ENCODE measurements around the gene SPON2.

Gene SPON2

GRCh38 chr4:1152290-1152689 is 20.1 kb downstream of the SPON2 start:
- FAIRE-seq, result no peak
- TF ChIP-seq, protein P1, sequence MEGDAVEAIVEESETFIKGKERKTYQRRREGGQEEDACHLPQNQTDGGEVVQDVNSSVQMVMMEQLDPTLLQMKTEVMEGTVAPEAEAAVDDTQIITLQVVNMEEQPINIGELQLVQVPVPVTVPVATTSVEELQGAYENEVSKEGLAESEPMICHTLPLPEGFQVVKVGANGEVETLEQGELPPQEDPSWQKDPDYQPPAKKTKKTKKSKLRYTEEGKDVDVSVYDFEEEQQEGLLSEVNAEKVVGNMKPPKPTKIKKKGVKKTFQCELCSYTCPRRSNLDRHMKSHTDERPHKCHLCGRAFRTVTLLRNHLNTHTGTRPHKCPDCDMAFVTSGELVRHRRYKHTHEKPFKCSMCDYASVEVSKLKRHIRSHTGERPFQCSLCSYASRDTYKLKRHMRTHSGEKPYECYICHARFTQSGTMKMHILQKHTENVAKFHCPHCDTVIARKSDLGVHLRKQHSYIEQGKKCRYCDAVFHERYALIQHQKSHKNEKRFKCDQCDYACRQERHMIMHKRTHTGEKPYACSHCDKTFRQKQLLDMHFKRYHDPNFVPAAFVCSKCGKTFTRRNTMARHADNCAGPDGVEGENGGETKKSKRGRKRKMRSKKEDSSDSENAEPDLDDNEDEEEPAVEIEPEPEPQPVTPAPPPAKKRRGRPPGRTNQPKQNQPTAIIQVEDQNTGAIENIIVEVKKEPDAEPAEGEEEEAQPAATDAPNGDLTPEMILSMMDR (IDR thresholded peaks at IDR 0.05; ENCODE audit: insufficient read depth, missing control alignments), result no peak
- no peak for DNase-seq (ENCODE audit: insufficient read length, low spot score)

DNA sequence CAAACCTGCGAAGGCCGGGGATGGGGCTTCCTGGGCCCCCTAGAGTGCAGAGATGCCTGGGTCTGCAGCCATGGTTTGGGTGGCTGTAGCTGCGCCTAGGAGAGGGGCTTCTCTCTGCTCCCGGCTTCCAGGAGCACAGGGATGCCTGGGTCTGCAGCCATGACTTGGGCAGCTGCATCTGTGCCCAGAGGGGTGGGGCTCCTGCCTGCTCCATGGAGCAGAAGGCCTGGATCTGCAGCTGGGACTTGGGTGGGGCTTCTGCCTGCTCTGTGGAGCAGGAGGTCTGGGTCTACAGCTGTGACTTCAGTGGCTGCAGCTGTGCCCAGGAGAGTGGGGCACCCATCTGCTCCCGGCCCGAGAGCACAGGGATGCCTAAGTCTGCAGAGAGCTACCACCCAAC is 20.8 kb downstream of the SPON2 start:
- no peak for DNase-seq (ENCODE audit: insufficient read length, low spot score)
- TF ChIP-seq, protein P1 (IDR thresholded peaks at IDR 0.05; ENCODE audit: insufficient read depth, missing control alignments), result no peak
- no peak for FAIRE-seq

DNA sequence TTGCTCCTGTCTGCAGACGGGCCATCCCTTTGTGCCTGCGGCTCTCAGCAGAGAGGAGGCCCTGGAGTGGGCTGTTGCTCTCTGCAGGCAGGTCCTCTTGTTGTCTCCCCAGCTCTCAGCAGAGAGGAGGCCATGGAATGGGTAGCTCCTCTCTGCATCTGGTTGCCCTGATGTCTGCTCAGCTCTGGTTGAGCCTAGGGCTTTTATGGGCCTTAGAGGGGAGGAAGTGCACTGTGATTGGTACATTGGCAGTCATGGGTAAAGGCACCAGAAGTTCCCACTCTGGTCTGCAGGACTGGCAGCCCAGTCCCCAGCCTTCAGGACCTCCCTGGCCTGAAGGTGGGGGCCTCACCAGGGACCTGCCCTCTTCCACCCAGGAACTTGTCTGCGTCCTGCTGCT is 21.5 kb downstream of the SPON2 start:
- no peak for DNase-seq (ENCODE audit: insufficient read length, low spot score)
- no peak for FAIRE-seq
- TF ChIP-seq, protein P1 (IDR thresholded peaks at IDR 0.05; ENCODE audit: insufficient read depth, missing control alignments), result no peak

DNA sequence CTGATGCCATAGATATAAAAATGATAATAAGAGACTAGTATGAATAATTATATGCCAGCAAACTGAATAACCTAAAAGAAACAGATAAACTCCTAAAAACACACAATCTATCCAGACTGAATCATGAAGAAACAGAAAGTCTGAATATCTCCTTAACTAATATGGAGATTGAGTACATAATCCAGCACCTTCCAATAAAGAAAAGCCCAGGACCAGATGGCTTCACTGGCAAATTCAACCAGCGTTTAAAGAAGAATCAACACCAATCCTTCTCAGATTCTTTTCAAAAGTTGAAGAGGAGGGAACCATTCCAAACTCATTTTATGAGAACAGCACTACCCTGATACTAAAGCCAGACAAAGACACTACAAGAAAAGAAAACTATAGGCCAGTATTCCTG is 32.5 kb downstream of the SPON2 start:
- DNase-seq (ENCODE audit: insufficient read length, low spot score), result no peak
- no peak for FAIRE-seq
- TF ChIP-seq, protein P1 (IDR thresholded peaks at IDR 0.05; ENCODE audit: insufficient read depth, missing control alignments), result no peak

DNA sequence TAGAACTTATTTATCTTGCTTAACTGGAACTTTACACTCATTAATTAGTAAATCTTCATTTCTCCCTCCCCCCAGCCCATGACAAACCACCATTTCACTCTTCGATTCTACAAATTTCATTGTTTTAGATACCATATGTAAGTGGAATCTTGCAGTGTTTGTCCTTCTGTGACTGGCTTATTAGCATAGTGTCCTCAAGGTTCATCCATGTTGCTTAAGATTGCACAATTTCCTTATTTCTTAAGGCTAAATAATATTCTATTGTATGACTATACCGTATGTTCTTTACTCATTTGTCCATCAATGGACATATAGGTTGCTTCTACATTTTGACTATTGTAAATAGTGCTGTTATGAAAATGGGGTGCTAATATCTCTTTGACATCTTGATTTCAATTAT is 34.5 kb downstream of the SPON2 start:
- FAIRE-seq (no peak), DNase-seq (ENCODE audit: insufficient read length, low spot score) (no peak)
- TF ChIP-seq, protein P1 (IDR thresholded peaks at IDR 0.05; ENCODE audit: insufficient read depth, missing control alignments), result no peak

DNA sequence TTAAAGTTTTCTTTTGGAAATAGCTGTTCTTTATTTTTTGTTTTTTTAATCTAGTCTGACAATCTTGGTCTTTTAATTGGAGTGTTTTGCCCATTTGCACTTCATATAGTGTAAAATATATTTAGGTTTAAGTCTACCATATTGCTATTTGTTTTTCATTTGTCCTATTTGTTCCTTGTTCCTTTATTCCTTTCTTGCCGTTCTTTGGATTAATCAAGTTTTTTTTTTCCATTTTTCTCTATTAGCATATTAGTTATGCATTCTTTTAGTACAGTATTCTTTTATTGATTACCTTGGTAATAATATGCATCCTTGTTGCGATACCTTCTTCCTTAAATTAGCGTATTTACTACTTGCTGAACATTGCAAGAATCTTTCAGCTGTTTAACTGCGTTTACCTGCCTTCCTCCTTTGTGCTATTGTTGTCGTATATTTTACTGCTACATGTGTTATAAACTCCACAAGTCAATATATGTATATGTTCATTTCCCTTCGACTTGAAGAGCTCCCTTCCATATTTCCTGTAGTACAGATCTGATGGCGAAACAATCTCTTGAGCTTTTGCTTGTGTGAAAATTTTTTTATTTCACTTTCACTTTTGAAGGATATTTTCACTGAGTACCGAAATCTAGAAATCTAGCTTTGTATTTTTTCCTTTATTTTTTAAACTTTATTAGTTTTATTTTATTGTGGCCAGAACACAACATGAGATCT is 35.2 kb downstream of the SPON2 start:
- DNase-seq (ENCODE audit: insufficient read length, low spot score) (no peak), FAIRE-seq (no peak)
- TF ChIP-seq, protein P1 (IDR thresholded peaks at IDR 0.05; ENCODE audit: insufficient read depth, missing control alignments), result no peak

DNA sequence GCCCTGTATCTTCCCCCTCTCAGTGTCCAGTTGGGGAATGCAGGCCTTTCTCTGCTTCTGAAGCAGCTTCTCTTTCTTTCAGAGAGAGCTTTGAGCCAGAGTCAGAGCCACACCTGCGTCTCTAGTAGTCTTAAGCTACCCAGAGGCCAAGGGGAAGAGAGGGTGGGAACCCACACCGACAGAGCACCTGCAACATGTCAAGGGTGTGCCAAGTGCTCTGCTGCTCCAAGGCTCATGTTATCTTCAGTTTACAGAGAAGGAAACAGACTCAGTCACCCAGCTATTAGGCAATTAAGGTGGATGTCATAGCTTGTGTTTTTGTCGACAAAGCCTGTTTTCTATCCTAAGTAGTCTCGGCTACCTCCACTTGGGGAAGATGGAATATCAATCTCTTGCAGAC is 36.3 kb downstream of the SPON2 start:
- TF ChIP-seq, protein P1 (IDR thresholded peaks at IDR 0.05; ENCODE audit: insufficient read depth, missing control alignments), result no peak
- DNase-seq (ENCODE audit: insufficient read length, low spot score) (no peak), FAIRE-seq (no peak)
